Right lung (tissue), 5 donors: Measurements from ENCODE around the gene AP5S1. TPM values are rescaled to one million over a fixed set of nuclear protein-coding genes. Genes with fewer than 3 reads are reported as not detected.

Experiments
- DNase-seq, 2 donors: peaks; one replicate each; pipeline ENCODE4 v3.0.0-alpha.2; 2013
- polyA plus RNA-seq, 5 donors: library from polyadenylated mRNA; unstranded; fragments of 120-200 nt; gene quantifications; one replicate each; pipeline versions ENCODE4 v1.2.1 to v1.2.3, GENCODE V29; 2013; ENCODE audit warnings: inconsistent platforms in 1 of 5, low replicate concordance in 1 of 5; ENCODE audit not compliant: insufficient read length in 5 of 5, insufficient read depth in 1 of 5

The AP5S1 gene
- polyA plus RNA-seq, 5 donors: 8.6 to 12.9 (median 9.5) TPM

DNA sequence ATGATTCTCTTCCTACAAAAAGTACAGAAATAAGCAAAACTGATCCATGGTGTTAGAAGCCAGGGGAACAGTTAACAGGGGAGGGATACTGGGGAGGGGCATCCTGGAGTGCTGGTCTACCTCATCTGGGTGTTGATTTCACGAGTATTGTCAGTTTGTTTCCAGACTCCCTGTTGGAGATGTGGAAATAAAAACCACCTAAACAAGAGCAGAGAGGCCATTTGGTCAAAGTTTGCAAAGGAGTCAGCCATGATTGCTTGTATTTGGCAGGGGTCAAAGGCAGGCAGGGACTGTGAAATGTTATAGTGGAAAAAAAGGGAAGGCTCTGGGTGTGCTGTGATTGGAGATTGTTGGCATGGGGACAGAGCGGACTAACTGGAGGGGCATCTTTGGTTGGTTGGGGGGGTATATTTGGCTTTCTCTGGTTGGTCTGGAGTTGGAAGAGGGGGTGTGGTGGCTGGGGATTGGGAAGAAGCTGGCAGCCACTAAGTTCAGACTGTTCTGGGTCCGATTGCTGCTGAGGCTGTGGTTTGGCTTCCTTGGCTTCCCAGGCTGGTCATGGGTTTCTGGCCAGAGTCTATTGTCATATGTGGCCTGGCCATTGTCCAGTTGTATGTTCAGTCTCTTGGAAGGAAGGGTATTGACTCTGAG lies 54.0 kb downstream of the AP5S1 start:
- no peak for DNase-seq

DNA sequence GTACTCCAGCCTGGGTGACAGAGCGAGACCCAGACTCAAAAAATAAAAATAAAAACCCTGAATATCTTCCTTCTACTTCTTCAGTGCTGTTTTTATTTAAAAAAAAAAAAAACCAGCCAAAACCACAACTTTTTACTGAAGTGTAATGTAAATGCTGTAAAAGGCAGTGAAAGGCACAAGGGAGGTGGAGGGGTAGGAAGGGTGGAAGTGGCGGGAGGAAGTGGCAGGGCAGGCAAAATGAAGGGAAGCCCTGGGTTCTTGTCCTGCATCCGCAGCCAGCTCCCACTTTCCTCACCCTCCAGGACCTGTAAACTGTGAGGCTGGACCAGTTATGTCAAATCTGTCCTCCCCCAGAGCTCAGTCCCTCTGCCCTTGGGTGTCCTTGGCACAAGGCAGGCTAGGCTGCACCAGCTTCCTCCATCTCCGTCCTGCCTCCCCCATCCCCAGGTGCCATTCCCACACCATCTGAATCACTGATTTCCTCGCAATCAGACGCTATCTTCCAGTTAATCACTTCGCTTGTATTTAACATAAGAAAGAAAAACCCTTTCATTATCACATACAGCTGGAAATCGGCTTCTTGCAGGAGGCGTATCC lies 55.1 kb downstream of the AP5S1 start:
- no peak for DNase-seq

DNA sequence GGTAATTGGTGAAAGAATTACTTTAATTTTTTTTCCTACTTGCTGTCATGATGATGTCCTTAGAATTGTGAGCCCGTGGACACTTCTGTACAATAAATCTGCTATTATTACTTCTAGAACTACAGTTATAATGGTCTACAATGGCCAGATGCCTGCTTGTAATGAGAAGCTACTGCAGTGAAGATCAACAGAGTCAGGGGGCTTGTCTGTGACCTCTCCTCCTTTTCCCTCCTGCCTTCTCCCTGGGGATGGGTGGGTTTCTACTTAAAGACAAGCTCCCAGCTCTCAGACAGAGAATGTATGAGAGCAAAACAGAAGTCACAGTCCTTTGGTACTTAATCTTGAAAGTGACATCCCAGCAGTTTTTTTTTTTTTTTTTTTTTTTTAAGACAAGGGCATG lies 55.7 kb downstream of the AP5S1 start:
- no peak for DNase-seq

DNA sequence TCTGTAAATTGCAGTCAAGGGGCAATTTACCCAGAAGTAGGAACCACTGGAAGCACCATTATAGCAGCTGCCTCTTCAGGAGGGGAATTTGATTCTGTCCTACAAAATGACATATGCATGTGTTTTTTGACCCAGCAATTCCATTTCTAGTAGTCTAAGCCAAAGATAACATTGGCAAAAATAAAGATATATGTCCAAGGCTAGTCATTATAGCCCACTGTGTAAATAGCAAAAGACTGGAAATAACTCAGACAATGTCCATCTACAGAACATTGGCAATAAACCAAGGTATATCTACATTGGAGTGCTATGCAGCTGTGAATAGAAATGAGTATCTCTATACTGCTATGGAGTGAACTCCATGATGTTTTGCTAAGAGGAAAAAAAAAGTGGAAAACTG lies 56.3 kb downstream of the AP5S1 start:
- no peak for DNase-seq

Other genes with a start within 250 kb of the AP5S1 start
- gene GFRA4, start 157.1 kb upstream of the AP5S1 start, polyA plus RNA-seq: not detected
- 10 to 100 TPM in 3 of 5 donors, 1 to 10 TPM in 2; 8.3 to 16.1 (median 10.2) TPM for gene ADAM33, start 138.5 kb upstream of the AP5S1 start, polyA plus RNA-seq
- gene SIGLEC1, start 107.9 kb upstream of the AP5S1 start, polyA plus RNA-seq: 1 to 10 TPM; 1.6 to 2.9 (median 2.1) TPM
- 10 to 100 TPM; 21.2 to 34.6 (median 24.0) TPM for gene HSPA12B, start 87.9 kb upstream of the AP5S1 start, polyA plus RNA-seq
- gene ADISSP, start 52.8 kb upstream of the AP5S1 start, polyA plus RNA-seq: 10 to 100 TPM; 17.7 to 44.5 (median 23.2) TPM
- gene SPEF1, start 39.1 kb upstream of the AP5S1 start, polyA plus RNA-seq: 1 to 10 TPM in 4 of 5 donors, under 1 TPM in 1; 0.72 to 4.8 (median 2.3) TPM
- 10 to 100 TPM; 36.0 to 71.1 (median 41.9) TPM for gene CENPB, start 33.8 kb upstream of the AP5S1 start, polyA plus RNA-seq
- 10 to 100 TPM; 47.6 to 63.6 (median 51.1) TPM for gene CDC25B, start 24.2 kb upstream of the AP5S1 start, polyA plus RNA-seq
- gene MAVS, start 26.3 kb downstream of the AP5S1 start, polyA plus RNA-seq: 10 to 100 TPM; 21.9 to 32.2 (median 25.7) TPM
- 10 to 100 TPM; 32.8 to 38.6 (median 37.0) TPM for gene PANK2, start 68.8 kb downstream of the AP5S1 start, polyA plus RNA-seq
- gene RNF24, start 195.0 kb downstream of the AP5S1 start, polyA plus RNA-seq: 10 to 100 TPM; 21.6 to 25.5 (median 24.4) TPM